ENCODE data around the gene DOCK4. TPM values are rescaled to one million over a fixed set of nuclear protein-coding genes. Genes with fewer than 3 reads are reported as not detected.
"Not testable (repeated sequence)": the region's sequence is repeated elsewhere in the genome, so short reads cannot be mapped to it uniquely, and the experiment has no call there.

The DOCK4 gene
- polyA plus RNA-seq, 1 donor (not counting 4 experiments of a cell fraction or from before 2014, with no cell fraction given) = 13.9 TPM

- no peaks in the 10 kb centered on the region for H3K27me3 ChIP-seq (ENCODE audit: control insufficient read depth, extremely low read depth, insufficient read depth, low read length)
- H2AFZ ChIP-seq (ENCODE audit: control insufficient read depth, low read length) = no peak overlapping the region
- no peaks in the 10 kb centered on the region for H3K4me1 ChIP-seq (ENCODE audit: control insufficient read depth, extremely low read depth, insufficient read depth, low read length)
- DNase-seq (ENCODE audit: low read depth, low spot score) = no peak
- H3K36me3 ChIP-seq (ENCODE audit: control insufficient read depth in 2 of 2, extremely low read depth in 1 of 2, insufficient read depth in 2 of 2, low read length in 2 of 2) = no peaks in the 10 kb centered on the region
- FAIRE-seq = no peak
- no peak for TF ChIP-seq EZH2 (IDR thresholded peaks at IDR 0.05; ENCODE audit: low read length)
- TF ChIP-seq, protein P1, sequence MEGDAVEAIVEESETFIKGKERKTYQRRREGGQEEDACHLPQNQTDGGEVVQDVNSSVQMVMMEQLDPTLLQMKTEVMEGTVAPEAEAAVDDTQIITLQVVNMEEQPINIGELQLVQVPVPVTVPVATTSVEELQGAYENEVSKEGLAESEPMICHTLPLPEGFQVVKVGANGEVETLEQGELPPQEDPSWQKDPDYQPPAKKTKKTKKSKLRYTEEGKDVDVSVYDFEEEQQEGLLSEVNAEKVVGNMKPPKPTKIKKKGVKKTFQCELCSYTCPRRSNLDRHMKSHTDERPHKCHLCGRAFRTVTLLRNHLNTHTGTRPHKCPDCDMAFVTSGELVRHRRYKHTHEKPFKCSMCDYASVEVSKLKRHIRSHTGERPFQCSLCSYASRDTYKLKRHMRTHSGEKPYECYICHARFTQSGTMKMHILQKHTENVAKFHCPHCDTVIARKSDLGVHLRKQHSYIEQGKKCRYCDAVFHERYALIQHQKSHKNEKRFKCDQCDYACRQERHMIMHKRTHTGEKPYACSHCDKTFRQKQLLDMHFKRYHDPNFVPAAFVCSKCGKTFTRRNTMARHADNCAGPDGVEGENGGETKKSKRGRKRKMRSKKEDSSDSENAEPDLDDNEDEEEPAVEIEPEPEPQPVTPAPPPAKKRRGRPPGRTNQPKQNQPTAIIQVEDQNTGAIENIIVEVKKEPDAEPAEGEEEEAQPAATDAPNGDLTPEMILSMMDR (optimal IDR thresholded peaks at IDR 0.05 in 1 of 3, IDR thresholded peaks at IDR 0.05 in 1 of 3, conservative IDR thresholded peaks at IDR 0.05 in 1 of 3; ENCODE audit: extremely low read depth in 1 of 3, insufficient read depth in 2 of 3, low read length in 3 of 3) = no peak
- no peaks in the 10 kb centered on the region for H3K79me2 ChIP-seq (ENCODE audit: control insufficient read depth, insufficient read depth, low read length)
- H3K9me3 ChIP-seq (ENCODE audit: control insufficient read depth, low read depth, low read length) = no peaks in the 10 kb centered on the region
- H3K9ac ChIP-seq (ENCODE audit: control insufficient read depth, extremely low read depth, insufficient read depth, low read length) = no peak overlapping the region
- H3K27ac ChIP-seq (ENCODE audit: control insufficient read depth, insufficient read depth, low read length) = no peak overlapping the region
- no peak overlapping the region for H3K4me2 ChIP-seq (ENCODE audit: control insufficient read depth, extremely low read depth, insufficient read depth, low read depth, low read length)
- no peaks in the 10 kb centered on the region for H3K9me1 ChIP-seq (ENCODE audit: control insufficient read depth, extremely low read depth, insufficient read depth, low read length)
- dilution Hi-C loops (cut with MboI; ENCODE audit: extremely low pct_ligation_motif_present, low sequenced_read_pairs) = no loop called here
- H4K20me1 ChIP-seq (ENCODE audit: control insufficient read depth, extremely low read depth, insufficient read depth, low read length) = no peaks in the 10 kb centered on the region
- H3K4me3 ChIP-seq (ENCODE audit: control insufficient read depth in 2 of 3, extremely low read depth in 1 of 3, insufficient read depth in 2 of 3, low read depth in 1 of 3, low read length in 3 of 3) = no peak overlapping the region
Observed at GRCh38 chr7:111911166-111911961, 294.8 kb downstream of the DOCK4 start.

DNA sequence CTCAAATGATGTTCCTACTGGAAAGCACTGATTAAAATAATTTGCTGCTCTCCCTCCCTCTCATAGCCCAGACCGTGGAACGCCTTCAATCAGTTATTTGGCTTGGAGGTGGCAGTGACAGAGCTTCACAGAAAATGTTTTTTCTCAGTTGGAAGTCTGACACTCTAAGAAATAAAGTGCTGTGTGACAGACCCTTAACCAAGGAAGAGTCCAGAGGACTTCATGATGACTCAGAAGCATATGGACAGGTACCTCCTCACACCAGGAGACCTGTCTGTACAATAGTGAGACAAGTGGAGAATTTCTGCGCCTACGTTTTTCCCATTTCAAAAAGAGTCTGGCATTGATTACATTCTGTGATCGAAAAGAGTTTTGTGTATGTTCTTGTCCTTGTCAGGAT lies 295.5 kb downstream of the DOCK4 start:
- H3K27ac ChIP-seq (ENCODE audit: control insufficient read depth, insufficient read depth, low read length) = no peak overlapping the region
- no peaks in the 10 kb centered on the region for H3K27me3 ChIP-seq (ENCODE audit: control insufficient read depth, extremely low read depth, insufficient read depth, low read length)
- no peaks in the 10 kb centered on the region for H3K9me3 ChIP-seq (ENCODE audit: control insufficient read depth, low read depth, low read length)
- H3K4me3 ChIP-seq (ENCODE audit: control insufficient read depth in 2 of 3, extremely low read depth in 1 of 3, insufficient read depth in 2 of 3, low read depth in 1 of 3, low read length in 3 of 3) = no peak overlapping the region
- H3K4me1 ChIP-seq (ENCODE audit: control insufficient read depth, extremely low read depth, insufficient read depth, low read length) = no peaks in the 10 kb centered on the region
- FAIRE-seq (no peak), DNase-seq (ENCODE audit: low read depth, low spot score) (no peak)
- TF ChIP-seq, protein P1 (optimal IDR thresholded peaks at IDR 0.05 in 1 of 3, IDR thresholded peaks at IDR 0.05 in 1 of 3, conservative IDR thresholded peaks at IDR 0.05 in 1 of 3; ENCODE audit: extremely low read depth in 1 of 3, insufficient read depth in 2 of 3, low read length in 3 of 3) = no peak
- TF ChIP-seq EZH2 (IDR thresholded peaks at IDR 0.05; ENCODE audit: low read length) = no peak
- H3K36me3 ChIP-seq (ENCODE audit: control insufficient read depth in 2 of 2, extremely low read depth in 1 of 2, insufficient read depth in 2 of 2, low read length in 2 of 2) = no peaks in the 10 kb centered on the region
- H3K9ac ChIP-seq (ENCODE audit: control insufficient read depth, extremely low read depth, insufficient read depth, low read length) = no peak overlapping the region
- dilution Hi-C loops (cut with MboI; ENCODE audit: extremely low pct_ligation_motif_present, low sequenced_read_pairs) = no loop called here
- H2AFZ ChIP-seq (ENCODE audit: control insufficient read depth, low read length) = no peak overlapping the region
- H3K4me2 ChIP-seq (ENCODE audit: control insufficient read depth, extremely low read depth, insufficient read depth, low read depth, low read length) = no peak overlapping the region
- no peaks in the 10 kb centered on the region for H3K79me2 ChIP-seq (ENCODE audit: control insufficient read depth, insufficient read depth, low read length)
- no peaks in the 10 kb centered on the region for H3K9me1 ChIP-seq (ENCODE audit: control insufficient read depth, extremely low read depth, insufficient read depth, low read length)
- H4K20me1 ChIP-seq (ENCODE audit: control insufficient read depth, extremely low read depth, insufficient read depth, low read length) = no peaks in the 10 kb centered on the region

- H2AFZ ChIP-seq (ENCODE audit: control insufficient read depth, low read length); H3K9me3 ChIP-seq (ENCODE audit: control insufficient read depth, low read depth, low read length); DNase-seq (ENCODE audit: low read depth, low spot score); H3K4me3 ChIP-seq (ENCODE audit: control insufficient read depth in 2 of 3, extremely low read depth in 1 of 3, insufficient read depth in 2 of 3, low read depth in 1 of 3, low read length in 3 of 3); FAIRE-seq; H4K20me1 ChIP-seq (ENCODE audit: control insufficient read depth, extremely low read depth, insufficient read depth, low read length); H3K9me1 ChIP-seq (ENCODE audit: control insufficient read depth, extremely low read depth, insufficient read depth, low read length); H3K79me2 ChIP-seq (ENCODE audit: control insufficient read depth, insufficient read depth, low read length); H3K27me3 ChIP-seq (ENCODE audit: control insufficient read depth, extremely low read depth, insufficient read depth, low read length); H3K36me3 ChIP-seq (ENCODE audit: control insufficient read depth in 2 of 2, extremely low read depth in 1 of 2, insufficient read depth in 2 of 2, low read length in 2 of 2); H3K4me2 ChIP-seq (ENCODE audit: control insufficient read depth, extremely low read depth, insufficient read depth, low read depth, low read length); dilution Hi-C loops (cut with MboI; ENCODE audit: extremely low pct_ligation_motif_present, low sequenced_read_pairs); H3K27ac ChIP-seq (ENCODE audit: control insufficient read depth, insufficient read depth, low read length); H3K9ac ChIP-seq (ENCODE audit: control insufficient read depth, extremely low read depth, insufficient read depth, low read length): not testable (repeated sequence)
- H3K4me1 ChIP-seq (ENCODE audit: control insufficient read depth, extremely low read depth, insufficient read depth, low read length) = peaks cover 12% of the 10 kb centered on the region
Observed at GRCh38 chr7:111908673-111909072, 297.5 kb downstream of the DOCK4 start.
